ENCODE data around the gene SLC2A8.
A peak's percentile ranks its signal among the peaks of the same experiment; 100 is the strongest.

Gene SLC2A8

GRCh38 chr9:127406799-127407491 is 10.0 kb downstream of the SLC2A8 start:
- TF ChIP-seq, protein P1, sequence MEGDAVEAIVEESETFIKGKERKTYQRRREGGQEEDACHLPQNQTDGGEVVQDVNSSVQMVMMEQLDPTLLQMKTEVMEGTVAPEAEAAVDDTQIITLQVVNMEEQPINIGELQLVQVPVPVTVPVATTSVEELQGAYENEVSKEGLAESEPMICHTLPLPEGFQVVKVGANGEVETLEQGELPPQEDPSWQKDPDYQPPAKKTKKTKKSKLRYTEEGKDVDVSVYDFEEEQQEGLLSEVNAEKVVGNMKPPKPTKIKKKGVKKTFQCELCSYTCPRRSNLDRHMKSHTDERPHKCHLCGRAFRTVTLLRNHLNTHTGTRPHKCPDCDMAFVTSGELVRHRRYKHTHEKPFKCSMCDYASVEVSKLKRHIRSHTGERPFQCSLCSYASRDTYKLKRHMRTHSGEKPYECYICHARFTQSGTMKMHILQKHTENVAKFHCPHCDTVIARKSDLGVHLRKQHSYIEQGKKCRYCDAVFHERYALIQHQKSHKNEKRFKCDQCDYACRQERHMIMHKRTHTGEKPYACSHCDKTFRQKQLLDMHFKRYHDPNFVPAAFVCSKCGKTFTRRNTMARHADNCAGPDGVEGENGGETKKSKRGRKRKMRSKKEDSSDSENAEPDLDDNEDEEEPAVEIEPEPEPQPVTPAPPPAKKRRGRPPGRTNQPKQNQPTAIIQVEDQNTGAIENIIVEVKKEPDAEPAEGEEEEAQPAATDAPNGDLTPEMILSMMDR (conservative IDR thresholded peaks at IDR 0.05; ENCODE audit: control insufficient read depth, insufficient read depth, low read depth, low read length), result no peak
- no peak overlapping the region for H3K4me3 ChIP-seq (ENCODE audit: control insufficient read depth, low read depth, low read length)
- no peak for DNase-seq (ENCODE audit: low read depth)

DNA sequence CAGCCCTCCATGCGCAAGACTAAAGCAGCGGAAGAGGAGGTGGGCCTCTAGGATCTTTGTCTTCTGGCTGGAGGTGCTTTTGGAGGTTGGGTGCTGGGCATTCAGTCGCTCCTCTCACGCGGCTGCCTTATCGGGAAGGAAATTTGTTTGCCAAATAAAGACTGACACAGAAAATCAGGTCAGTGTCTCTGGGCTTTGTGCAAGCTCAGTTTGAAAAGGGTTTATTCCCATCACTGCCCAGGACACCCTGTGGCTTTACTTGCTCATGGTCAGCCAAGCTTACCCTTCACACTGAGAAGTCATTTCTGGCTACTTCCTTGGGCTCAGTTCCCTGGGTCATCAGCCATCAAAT is 10.5 kb downstream of the SLC2A8 start:
- H3K4me3 ChIP-seq (ENCODE audit: control insufficient read depth, low read depth, low read length), result no peak overlapping the region
- no peak for DNase-seq (ENCODE audit: low read depth)
- TF ChIP-seq, protein P1 (conservative IDR thresholded peaks at IDR 0.05; ENCODE audit: control insufficient read depth, insufficient read depth, low read depth, low read length), result no peak

DNA sequence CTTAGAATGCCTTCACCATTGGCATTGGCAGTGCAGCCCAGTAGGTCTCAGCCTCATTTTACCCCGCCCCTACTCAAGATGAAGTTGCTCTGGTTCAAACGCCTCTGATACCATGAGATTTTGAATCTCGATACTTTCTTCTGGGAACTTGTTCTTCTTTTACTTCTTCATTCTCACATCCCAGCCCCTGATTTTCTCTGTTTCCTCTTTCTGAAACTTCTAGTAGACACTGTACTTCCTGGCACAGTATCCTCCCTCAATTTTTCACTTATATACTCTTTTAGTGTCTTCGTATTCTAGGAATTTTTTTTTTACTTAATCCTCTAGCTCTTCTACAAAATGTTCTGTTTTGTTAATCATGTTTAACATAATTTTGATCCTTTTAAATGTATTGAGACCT is 14.2 kb downstream of the SLC2A8 start:
- TF ChIP-seq, protein P1 (conservative IDR thresholded peaks at IDR 0.05; ENCODE audit: control insufficient read depth, insufficient read depth, low read depth, low read length), result no peak
- no peak for DNase-seq (ENCODE audit: low read depth)
- no peak overlapping the region for H3K4me3 ChIP-seq (ENCODE audit: control insufficient read depth, low read depth, low read length)

- H3K4me3 ChIP-seq (ENCODE audit: control insufficient read depth, low read depth, low read length), result no peak overlapping the region
- TF ChIP-seq, protein P1 (conservative IDR thresholded peaks at IDR 0.05; ENCODE audit: control insufficient read depth, insufficient read depth, low read depth, low read length), result no peak
- no peak for DNase-seq (ENCODE audit: low read depth)
Measured at GRCh38 chr9:127415141-127415540, 18.2 kb downstream of the SLC2A8 start.

- no peak overlapping the region for H3K4me3 ChIP-seq (ENCODE audit: control insufficient read depth, low read depth, low read length)
- TF ChIP-seq, protein P1 (conservative IDR thresholded peaks at IDR 0.05; ENCODE audit: control insufficient read depth, insufficient read depth, low read depth, low read length), result no peak
- no peak for DNase-seq (ENCODE audit: low read depth)
Measured at GRCh38 chr9:127415657-127416056, 18.7 kb downstream of the SLC2A8 start.

DNA sequence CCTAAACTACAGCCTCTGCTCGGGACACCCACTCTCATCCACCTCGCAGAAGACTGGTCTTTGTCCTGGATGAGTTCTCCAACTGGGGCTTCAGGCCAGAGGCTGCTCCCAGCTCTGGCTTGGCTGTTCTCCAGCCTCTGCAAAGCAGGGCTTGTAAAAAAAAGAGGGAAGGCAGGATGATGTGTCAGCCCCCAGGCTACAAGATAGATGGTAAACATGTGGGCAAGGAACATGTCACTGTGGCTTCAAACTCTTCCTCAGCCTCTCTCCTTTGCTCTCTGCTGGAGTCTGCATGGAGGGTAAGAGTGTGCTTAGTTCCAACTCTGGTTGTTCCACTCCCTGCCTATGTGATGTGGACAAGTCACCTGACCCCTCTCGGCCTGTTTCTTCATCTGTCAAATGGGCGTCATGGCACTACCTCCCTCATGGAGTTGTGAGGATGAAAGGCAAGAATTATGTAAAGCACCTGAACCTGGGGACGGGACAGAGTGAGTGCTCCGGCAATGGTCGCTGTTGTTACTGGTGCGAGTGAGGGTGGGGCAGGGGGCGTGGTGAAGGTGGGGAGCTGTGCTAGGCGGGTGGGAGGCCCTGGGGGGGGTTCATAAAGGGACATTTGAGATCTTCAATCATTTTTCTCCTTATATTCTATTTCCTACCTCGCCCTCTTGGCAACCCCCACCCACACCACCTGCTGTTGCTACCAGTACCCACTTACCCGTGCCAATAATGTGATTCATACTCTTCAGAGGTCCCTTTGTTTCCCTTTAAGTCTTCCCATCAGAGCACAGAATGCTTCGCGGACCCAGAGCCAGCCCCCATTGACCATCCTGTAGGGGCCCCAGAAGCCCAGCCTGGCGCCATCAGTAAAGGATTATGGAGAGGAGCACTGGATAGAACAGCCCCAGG is 20.4 kb downstream of the SLC2A8 start:
- DNase-seq (ENCODE audit: low read depth), result peak; percentile 74
- no peak overlapping the region for H3K4me3 ChIP-seq (ENCODE audit: control insufficient read depth, low read depth, low read length)
- TF ChIP-seq, protein P1 (conservative IDR thresholded peaks at IDR 0.05; ENCODE audit: control insufficient read depth, insufficient read depth, low read depth, low read length), result no peak
